Measurements from ENCODE around the gene NFATC4. TPM values are rescaled to one million over a fixed set of nuclear protein-coding genes. Genes with fewer than 3 reads are reported as not detected.
"Not testable (repeated sequence)": the region's sequence is repeated elsewhere in the genome, so short reads cannot be mapped to it uniquely, and the experiment has no call there.

The NFATC4 gene
- total RNA-seq, 2 donors from 2014 or later = 24.8 to 34.1 TPM

DNA sequence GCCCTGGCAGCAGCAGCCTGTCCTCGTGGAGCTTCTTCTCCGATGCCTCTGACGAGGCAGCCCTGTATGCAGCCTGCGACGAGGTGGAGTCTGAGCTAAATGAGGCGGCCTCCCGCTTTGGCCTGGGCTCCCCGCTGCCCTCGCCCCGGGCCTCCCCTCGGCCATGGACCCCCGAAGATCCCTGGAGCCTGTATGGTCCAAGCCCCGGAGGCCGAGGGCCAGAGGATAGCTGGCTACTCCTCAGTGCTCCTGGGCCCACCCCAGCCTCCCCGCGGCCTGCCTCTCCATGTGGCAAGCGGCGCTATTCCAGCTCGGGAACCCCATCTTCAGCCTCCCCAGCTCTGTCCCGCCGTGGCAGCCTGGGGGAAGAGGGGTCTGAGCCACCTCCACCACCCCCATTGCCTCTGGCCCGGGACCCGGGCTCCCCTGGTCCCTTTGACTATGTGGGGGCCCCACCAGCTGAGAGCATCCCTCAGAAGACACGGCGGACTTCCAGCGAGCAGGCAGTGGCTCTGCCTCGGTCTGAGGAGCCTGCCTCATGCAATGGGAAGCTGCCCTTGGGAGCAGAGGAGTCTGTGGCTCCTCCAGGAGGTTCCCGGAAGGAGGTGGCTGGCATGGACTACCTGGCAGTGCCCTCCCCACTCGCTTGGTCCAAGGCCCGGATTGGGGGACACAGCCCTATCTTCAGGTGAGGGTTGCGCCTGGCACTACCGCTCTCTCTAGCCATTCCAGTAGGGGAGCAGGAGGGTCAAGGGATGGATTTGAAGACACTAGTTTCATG is 2.1 kb downstream of the NFATC4 start:
- H3K4me1 ChIP-seq (ENCODE audit: control insufficient read depth, insufficient read depth, low read length) = peaks cover 7% of the 10 kb centered on the region
- H3K36me3 Mint-ChIP-seq (ENCODE audit: low read depth) = peaks cover 4% of the 10 kb centered on the region
- no peak overlapping the region for H3K27ac ChIP-seq (ENCODE audit: low read depth, low read length)
- no peaks in the 10 kb centered on the region for H3K9me3 ChIP-seq (ENCODE audit: control insufficient read depth, low read length)
- H3K27me3 ChIP-seq (ENCODE audit: control insufficient read depth, insufficient read depth, low read length, poor library complexity, severe bottlenecking) = no peaks in the 10 kb centered on the region
- WGBS, 2 experiments (ENCODE audit: insufficient coverage in 1 of 2, insufficient read length in 1 of 2) = 92 to 93% methylated on average over 16 to 32 of the region's 32 CpGs
- no peak overlapping the region for H3K4me3 ChIP-seq (ENCODE audit: low read length)
- no peak overlapping the region for H3K4me3 Mint-ChIP-seq
- H3K9me3 Mint-ChIP-seq = no peaks in the 10 kb centered on the region
- TF ChIP-seq, protein P1, sequence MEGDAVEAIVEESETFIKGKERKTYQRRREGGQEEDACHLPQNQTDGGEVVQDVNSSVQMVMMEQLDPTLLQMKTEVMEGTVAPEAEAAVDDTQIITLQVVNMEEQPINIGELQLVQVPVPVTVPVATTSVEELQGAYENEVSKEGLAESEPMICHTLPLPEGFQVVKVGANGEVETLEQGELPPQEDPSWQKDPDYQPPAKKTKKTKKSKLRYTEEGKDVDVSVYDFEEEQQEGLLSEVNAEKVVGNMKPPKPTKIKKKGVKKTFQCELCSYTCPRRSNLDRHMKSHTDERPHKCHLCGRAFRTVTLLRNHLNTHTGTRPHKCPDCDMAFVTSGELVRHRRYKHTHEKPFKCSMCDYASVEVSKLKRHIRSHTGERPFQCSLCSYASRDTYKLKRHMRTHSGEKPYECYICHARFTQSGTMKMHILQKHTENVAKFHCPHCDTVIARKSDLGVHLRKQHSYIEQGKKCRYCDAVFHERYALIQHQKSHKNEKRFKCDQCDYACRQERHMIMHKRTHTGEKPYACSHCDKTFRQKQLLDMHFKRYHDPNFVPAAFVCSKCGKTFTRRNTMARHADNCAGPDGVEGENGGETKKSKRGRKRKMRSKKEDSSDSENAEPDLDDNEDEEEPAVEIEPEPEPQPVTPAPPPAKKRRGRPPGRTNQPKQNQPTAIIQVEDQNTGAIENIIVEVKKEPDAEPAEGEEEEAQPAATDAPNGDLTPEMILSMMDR (conservative IDR thresholded peaks at IDR 0.05) = no peak
- peak; percentile 40 for DNase-seq
- no peak overlapping the region for H3K9ac ChIP-seq (ENCODE audit: extremely low read depth, low read length, poor library complexity, severe bottlenecking)
- H3K4me1 Mint-ChIP-seq = peaks cover 8% of the 10 kb centered on the region
- peaks cover 4% of the 10 kb centered on the region for H3K27me3 Mint-ChIP-seq (ENCODE audit: insufficient read depth)
- no peaks in the 10 kb centered on the region for H3K36me3 ChIP-seq (ENCODE audit: control insufficient read depth, insufficient read depth, low read length)
- no peak overlapping the region for H3K27ac Mint-ChIP-seq

- WGBS, 2 experiments (ENCODE audit: insufficient coverage in 1 of 2, insufficient read length in 1 of 2) = 88% methylated on average over 1 of the region's 1 CpG; no CpG with 5 or more reads in 1 of the 2 experiments
- TF ChIP-seq, protein P1 (conservative IDR thresholded peaks at IDR 0.05) = no peak
- Histone ChIP-seq H3K27ac (ENCODE audit: low read depth, low read length) (no peak overlapping the region), H3K36me3 (ENCODE audit: control insufficient read depth, insufficient read depth, low read length) (no peaks in the 10 kb centered on the region), H3K9ac (ENCODE audit: extremely low read depth, low read length, poor library complexity, severe bottlenecking) (no peak overlapping the region), H3K9me3 (ENCODE audit: control insufficient read depth, low read length) (no peaks in the 10 kb centered on the region), H3K4me1 (ENCODE audit: control insufficient read depth, insufficient read depth, low read length) (peaks cover 7% of the 10 kb centered on the region), H3K4me3 (ENCODE audit: low read length) (no peak overlapping the region), H3K27me3 (ENCODE audit: control insufficient read depth, insufficient read depth, low read length, poor library complexity, severe bottlenecking) (no peaks in the 10 kb centered on the region)
- Mint-ChIP-seq H3K36me3 (ENCODE audit: low read depth) (peaks cover 4% of the 10 kb centered on the region), H3K9me3 (no peaks in the 10 kb centered on the region), H3K27me3 (ENCODE audit: insufficient read depth) (peaks cover 3% of the 10 kb centered on the region), H3K27ac (no peak overlapping the region), H3K4me1 (peaks cover 5% of the 10 kb centered on the region), H3K4me3 (no peak overlapping the region)
- peak; percentile 29 for DNase-seq
Observed at GRCh38 chr14:24370748-24371147, 2.8 kb downstream of the NFATC4 start.

GRCh38 chr14:24371605-24372004 is 3.6 kb downstream of the NFATC4 start:
- WGBS, 2 experiments (ENCODE audit: insufficient coverage in 1 of 2, insufficient read length in 1 of 2) = 73 to 95% methylated on average over 2 to 3 of the region's 3 CpGs
- peak; percentile 10 for DNase-seq
- not testable (repeated sequence) for H3K4me3 Mint-ChIP-seq; H3K9me3 ChIP-seq (ENCODE audit: control insufficient read depth, low read length); H3K4me3 ChIP-seq (ENCODE audit: low read length); H3K27me3 ChIP-seq (ENCODE audit: control insufficient read depth, insufficient read depth, low read length, poor library complexity, severe bottlenecking); H3K4me1 Mint-ChIP-seq; H3K9ac ChIP-seq (ENCODE audit: extremely low read depth, low read length, poor library complexity, severe bottlenecking); H3K27me3 Mint-ChIP-seq (ENCODE audit: insufficient read depth); H3K36me3 Mint-ChIP-seq (ENCODE audit: low read depth); H3K4me1 ChIP-seq (ENCODE audit: control insufficient read depth, insufficient read depth, low read length); H3K27ac ChIP-seq (ENCODE audit: low read depth, low read length); H3K36me3 ChIP-seq (ENCODE audit: control insufficient read depth, insufficient read depth, low read length); H3K27ac Mint-ChIP-seq; H3K9me3 Mint-ChIP-seq
